Liver (tissue), 9 donors: Measurements from ENCODE around the gene ZNF133. TPM values are rescaled to one million over a fixed set of nuclear protein-coding genes. Genes with fewer than 3 reads are reported as not detected.

Experiments used
- DNase-seq: peaks from one replicate; pipeline ENCODE4 v3.0.0-alpha.2; 2017; ENCODE audit warnings: low spot score
- H3K27ac ChIP-seq, 2 donors: one replicate each; pipeline ENCODE4 v1.7.0; 2013; ENCODE audit warnings: inconsistent platforms in 2 of 2, low read length in 2 of 2, control low read depth in 1 of 2, low read depth in 1 of 2, mild to moderate bottlenecking in 1 of 2
- H3K27me3 ChIP-seq, 4 donors: one replicate each; pipeline versions ENCODE4 v1.6.1 to v1.7.0; 2013; ENCODE audit warnings: low read length in 3 of 4, inconsistent platforms in 1 of 4, mild to moderate bottlenecking in 1 of 4, moderate library complexity in 1 of 4; ENCODE audit not compliant: control insufficient read depth in 4 of 4, insufficient read depth in 4 of 4
- H3K36me3 ChIP-seq, 4 donors: one replicate each; pipeline versions ENCODE4 v1.6.1 to v1.7.0; 2013; ENCODE audit warnings: low read length in 3 of 4, mild to moderate bottlenecking in 3 of 4, low read depth in 1 of 4, moderate library complexity in 1 of 4; ENCODE audit not compliant: control insufficient read depth in 4 of 4, insufficient read depth in 3 of 4
- H3K4me1 ChIP-seq, 4 donors: one replicate each; pipeline versions ENCODE4 v1.6.1 to v1.7.0; 2013; ENCODE audit warnings: low read length in 3 of 4, mild to moderate bottlenecking in 3 of 4, moderate library complexity in 1 of 4; ENCODE audit not compliant: control insufficient read depth in 4 of 4, insufficient read depth in 4 of 4
- H3K4me3 ChIP-seq, 3 donors: one replicate each; pipeline versions ENCODE4 v1.6.1 to v1.7.0; 2013; ENCODE audit warnings: low read length in 3 of 3, control low read depth in 1 of 3, low read depth in 1 of 3, mild to moderate bottlenecking in 1 of 3
- H3K9ac ChIP-seq, 2 donors: one replicate each; pipeline ENCODE4 v1.7.0; 2013; ENCODE audit warnings: low read length in 2 of 2, mild to moderate bottlenecking in 2 of 2, moderate library complexity in 2 of 2, control low read depth in 1 of 2, low read depth in 1 of 2
- H3K9me3 ChIP-seq, 4 donors: one replicate each; pipeline versions ENCODE4 v1.6.1 to v1.7.0; 2013; ENCODE audit warnings: low read length in 3 of 4; ENCODE audit not compliant: control insufficient read depth in 4 of 4
- EGR1 ChIP-seq, 2 donors: IDR thresholded peaks; 2 replicates each; pipeline ENCODE4 v1.6.1; 2016 to 2018; ENCODE audit warnings: antibody characterized with exemption in 2 of 2, low read depth in 2 of 2
- FOXA1 ChIP-seq: IDR thresholded peaks from 2 replicates; pipeline ENCODE4 v1.6.1; 2016; ENCODE audit warnings: antibody characterized with exemption
- FOXA2 ChIP-seq: IDR thresholded peaks from 2 replicates; pipeline ENCODE4 v1.6.1; 2016; ENCODE audit warnings: antibody characterized with exemption
- GABPA ChIP-seq, 2 donors: IDR thresholded peaks in 1 of 2; conservative IDR thresholded peaks in 1 of 2; 2 replicates each; pipeline ENCODE4 v1.6.1; 2016; ENCODE audit warnings: antibody characterized with exemption in 2 of 2, mild to moderate bottlenecking in 1 of 2, moderate library complexity in 1 of 2
- HNF4A ChIP-seq, 2 donors: conservative IDR thresholded peaks; 2 replicates each; pipeline ENCODE4 v1.6.1; 2016; ENCODE audit warnings: antibody characterized with exemption in 2 of 2, mild to moderate bottlenecking in 2 of 2
- HNF4G ChIP-seq: IDR thresholded peaks from 2 replicates; pipeline ENCODE4 v1.6.1; 2016; ENCODE audit warnings: antibody characterized with exemption
- JUND ChIP-seq, 2 donors: IDR thresholded peaks; 2 replicates each; pipeline ENCODE4 v1.6.1; 2016; ENCODE audit warnings: antibody characterized with exemption in 2 of 2
- NR2F2 ChIP-seq: IDR thresholded peaks from 2 replicates; pipeline ENCODE4 v1.6.1; 2016; ENCODE audit warnings: antibody characterized with exemption
- RAD21 ChIP-seq, 2 donors: IDR thresholded peaks; 2 replicates each; pipeline ENCODE4 v1.6.1; 2016; ENCODE audit warnings: antibody characterized with exemption in 2 of 2, mild to moderate bottlenecking in 2 of 2
- RXRA ChIP-seq, 2 donors: IDR thresholded peaks; 2 replicates each; pipeline ENCODE4 v1.6.1; 2017 to 2018; ENCODE audit warnings: antibody characterized with exemption in 2 of 2, mild to moderate bottlenecking in 1 of 2
- SP1 ChIP-seq: IDR thresholded peaks from 2 replicates; pipeline ENCODE4 v1.6.1; 2018; ENCODE audit warnings: antibody characterized with exemption, mild to moderate bottlenecking
- TAF1 ChIP-seq: conservative IDR thresholded peaks from 2 replicates; pipeline ENCODE4 v1.6.1; 2016; ENCODE audit warnings: antibody characterized with exemption, mild to moderate bottlenecking
- YY1 ChIP-seq: IDR thresholded peaks from 2 replicates; pipeline ENCODE4 v1.6.1; 2016; ENCODE audit warnings: antibody characterized with exemption, mild to moderate bottlenecking
- WGBS: extraction: QIAGEN DNeasy Blood & Tissue Kit; methylation state at CpG from one replicate; pipeline ENCODE4 v1.1.7; 2013; 5-methylcytosine and 5-hydroxymethylcytosine counted together
- polyA plus RNA-seq, 2 donors: library from polyadenylated mRNA; stranded (reverse) in 1 of 2; unstranded in 1 of 2; fragments of 200-250 nt in 1 of 2; fragments of >200 nt in 1 of 2; fragmentation: Nextera tagmentation in 1 of 2; extraction: Ambion mirVana in 1 of 2; gene quantifications; one replicate each; pipeline versions ENCODE4 v1.2.1 to v1.2.3, GENCODE V29; 2013 to 2015
- total RNA-seq, 2 donors: library from RNA; depleted of rRNA; stranded (reverse); fragments of >200 nt; gene quantifications; one replicate each; pipeline ENCODE4 v1.2.3, GENCODE V29; 2014
- TF ChIP-seq, protein P1 (sequence below): IDR thresholded peaks from 2 replicates; pipeline ENCODE4 v1.6.1; 2016; ENCODE audit warnings: antibody characterized with exemption
- TF ChIP-seq, protein P2 (sequence below): IDR thresholded peaks from 2 replicates; pipeline ENCODE4 v1.6.1; 2016; ENCODE audit warnings: antibody characterized with exemption
- TF ChIP-seq, protein P3 (sequence below): fragments of 150-350 bp; IDR thresholded peaks from 2 replicates; pipeline ENCODE4 v1.5.1; 2017; ENCODE audit warnings: improper control_type of control experiment, low read depth, low read length; ENCODE audit not compliant: missing input control
- TF ChIP-seq, protein P4 (sequence below): IDR thresholded peaks from 2 replicates; pipeline ENCODE4 v1.6.1; 2016; ENCODE audit warnings: antibody characterized with exemption
- TF ChIP-seq, protein P5 (sequence below): IDR thresholded peaks from 2 replicates; pipeline ENCODE4 v1.6.1; 2016; ENCODE audit warnings: antibody characterized with exemption, mild to moderate bottlenecking
- donor health status: healthy.
- donor health status: healthy.
- donor health status: healthy.
- donor health status: healthy.
- donor health status: healthy.

The ZNF133 gene
- total and polyA plus RNA-seq, 4 donors = 3.4 to 9.5 (median 6.0) TPM

DNA sequence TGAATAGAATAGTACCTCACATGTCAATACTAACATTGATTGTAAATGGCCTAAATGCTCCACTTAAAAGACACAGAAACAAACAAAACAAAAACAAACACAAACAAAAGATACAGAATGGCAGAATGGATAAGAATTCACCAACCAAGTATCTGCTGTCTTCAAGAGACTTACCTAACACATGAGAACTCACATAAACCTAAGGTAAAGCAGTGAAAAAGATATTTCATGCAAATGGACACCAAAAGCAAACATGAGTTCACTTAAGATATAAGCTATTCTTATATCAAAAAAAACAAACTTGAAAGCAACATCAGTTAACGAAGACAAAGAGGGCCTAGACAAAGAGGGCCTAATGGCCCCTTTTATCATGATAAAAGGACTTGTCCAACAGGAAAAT lies 47.3 kb upstream of the ZNF133 start:
- 78% methylated on average over 1 of the region's 1 CpG for WGBS
- TF ChIP-seq, protein P1, sequence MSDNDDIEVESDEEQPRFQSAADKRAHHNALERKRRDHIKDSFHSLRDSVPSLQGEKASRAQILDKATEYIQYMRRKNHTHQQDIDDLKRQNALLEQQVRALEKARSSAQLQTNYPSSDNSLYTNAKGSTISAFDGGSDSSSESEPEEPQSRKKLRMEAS = no peak
- TF ChIP-seq YY1 (no peak), EGR1 (IDR thresholded peaks at IDR 0.05; ENCODE audit: low read depth in 2 of 2) (no peak), SP1 (no peak), HNF4G (no peak), RXRA (IDR thresholded peaks at IDR 0.05) (no peak), RAD21 (IDR thresholded peaks at IDR 0.05) (no peak), JUND (IDR thresholded peaks at IDR 0.05) (no peak), TAF1 (no peak), HNF4A (conservative IDR thresholded peaks at IDR 0.05) (no peak), GABPA (IDR thresholded peaks at IDR 0.05 in 1 of 2, conservative IDR thresholded peaks at IDR 0.05 in 1 of 2) (no peak), FOXA1 (no peak), FOXA2 (no peak), NR2F2 (no peak)
- TF ChIP-seq, protein P2, sequence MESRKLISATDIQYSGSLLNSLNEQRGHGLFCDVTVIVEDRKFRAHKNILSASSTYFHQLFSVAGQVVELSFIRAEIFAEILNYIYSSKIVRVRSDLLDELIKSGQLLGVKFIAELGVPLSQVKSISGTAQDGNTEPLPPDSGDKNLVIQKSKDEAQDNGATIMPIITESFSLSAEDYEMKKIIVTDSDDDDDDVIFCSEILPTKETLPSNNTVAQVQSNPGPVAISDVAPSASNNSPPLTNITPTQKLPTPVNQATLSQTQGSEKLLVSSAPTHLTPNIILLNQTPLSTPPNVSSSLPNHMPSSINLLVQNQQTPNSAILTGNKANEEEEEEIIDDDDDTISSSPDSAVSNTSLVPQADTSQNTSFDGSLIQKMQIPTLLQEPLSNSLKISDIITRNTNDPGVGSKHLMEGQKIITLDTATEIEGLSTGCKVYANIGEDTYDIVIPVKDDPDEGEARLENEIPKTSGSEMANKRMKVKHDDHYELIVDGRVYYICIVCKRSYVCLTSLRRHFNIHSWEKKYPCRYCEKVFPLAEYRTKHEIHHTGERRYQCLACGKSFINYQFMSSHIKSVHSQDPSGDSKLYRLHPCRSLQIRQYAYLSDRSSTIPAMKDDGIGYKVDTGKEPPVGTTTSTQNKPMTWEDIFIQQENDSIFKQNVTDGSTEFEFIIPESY = no peak
- TF ChIP-seq, protein P3, sequence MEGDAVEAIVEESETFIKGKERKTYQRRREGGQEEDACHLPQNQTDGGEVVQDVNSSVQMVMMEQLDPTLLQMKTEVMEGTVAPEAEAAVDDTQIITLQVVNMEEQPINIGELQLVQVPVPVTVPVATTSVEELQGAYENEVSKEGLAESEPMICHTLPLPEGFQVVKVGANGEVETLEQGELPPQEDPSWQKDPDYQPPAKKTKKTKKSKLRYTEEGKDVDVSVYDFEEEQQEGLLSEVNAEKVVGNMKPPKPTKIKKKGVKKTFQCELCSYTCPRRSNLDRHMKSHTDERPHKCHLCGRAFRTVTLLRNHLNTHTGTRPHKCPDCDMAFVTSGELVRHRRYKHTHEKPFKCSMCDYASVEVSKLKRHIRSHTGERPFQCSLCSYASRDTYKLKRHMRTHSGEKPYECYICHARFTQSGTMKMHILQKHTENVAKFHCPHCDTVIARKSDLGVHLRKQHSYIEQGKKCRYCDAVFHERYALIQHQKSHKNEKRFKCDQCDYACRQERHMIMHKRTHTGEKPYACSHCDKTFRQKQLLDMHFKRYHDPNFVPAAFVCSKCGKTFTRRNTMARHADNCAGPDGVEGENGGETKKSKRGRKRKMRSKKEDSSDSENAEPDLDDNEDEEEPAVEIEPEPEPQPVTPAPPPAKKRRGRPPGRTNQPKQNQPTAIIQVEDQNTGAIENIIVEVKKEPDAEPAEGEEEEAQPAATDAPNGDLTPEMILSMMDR = no peak
- TF ChIP-seq, protein P4, sequence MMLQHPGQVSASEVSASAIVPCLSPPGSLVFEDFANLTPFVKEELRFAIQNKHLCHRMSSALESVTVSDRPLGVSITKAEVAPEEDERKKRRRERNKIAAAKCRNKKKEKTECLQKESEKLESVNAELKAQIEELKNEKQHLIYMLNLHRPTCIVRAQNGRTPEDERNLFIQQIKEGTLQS = no peak
- TF ChIP-seq, protein P5, sequence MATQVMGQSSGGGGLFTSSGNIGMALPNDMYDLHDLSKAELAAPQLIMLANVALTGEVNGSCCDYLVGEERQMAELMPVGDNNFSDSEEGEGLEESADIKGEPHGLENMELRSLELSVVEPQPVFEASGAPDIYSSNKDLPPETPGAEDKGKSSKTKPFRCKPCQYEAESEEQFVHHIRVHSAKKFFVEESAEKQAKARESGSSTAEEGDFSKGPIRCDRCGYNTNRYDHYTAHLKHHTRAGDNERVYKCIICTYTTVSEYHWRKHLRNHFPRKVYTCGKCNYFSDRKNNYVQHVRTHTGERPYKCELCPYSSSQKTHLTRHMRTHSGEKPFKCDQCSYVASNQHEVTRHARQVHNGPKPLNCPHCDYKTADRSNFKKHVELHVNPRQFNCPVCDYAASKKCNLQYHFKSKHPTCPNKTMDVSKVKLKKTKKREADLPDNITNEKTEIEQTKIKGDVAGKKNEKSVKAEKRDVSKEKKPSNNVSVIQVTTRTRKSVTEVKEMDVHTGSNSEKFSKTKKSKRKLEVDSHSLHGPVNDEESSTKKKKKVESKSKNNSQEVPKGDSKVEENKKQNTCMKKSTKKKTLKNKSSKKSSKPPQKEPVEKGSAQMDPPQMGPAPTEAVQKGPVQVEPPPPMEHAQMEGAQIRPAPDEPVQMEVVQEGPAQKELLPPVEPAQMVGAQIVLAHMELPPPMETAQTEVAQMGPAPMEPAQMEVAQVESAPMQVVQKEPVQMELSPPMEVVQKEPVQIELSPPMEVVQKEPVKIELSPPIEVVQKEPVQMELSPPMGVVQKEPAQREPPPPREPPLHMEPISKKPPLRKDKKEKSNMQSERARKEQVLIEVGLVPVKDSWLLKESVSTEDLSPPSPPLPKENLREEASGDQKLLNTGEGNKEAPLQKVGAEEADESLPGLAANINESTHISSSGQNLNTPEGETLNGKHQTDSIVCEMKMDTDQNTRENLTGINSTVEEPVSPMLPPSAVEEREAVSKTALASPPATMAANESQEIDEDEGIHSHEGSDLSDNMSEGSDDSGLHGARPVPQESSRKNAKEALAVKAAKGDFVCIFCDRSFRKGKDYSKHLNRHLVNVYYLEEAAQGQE = no peak
- Histone ChIP-seq H3K36me3 (no peaks in the 10 kb centered on the region), H3K4me3 (no peak overlapping the region), H3K27ac (no peak overlapping the region), H3K27me3 (peaks cover 0 to 2% (median 0%) of the 10 kb centered on the region in 4 donors), H3K9ac (no peak overlapping the region), H3K4me1 (no peaks in the 10 kb centered on the region), H3K9me3 (peaks cover 0 to 3% (median 0%) of the 10 kb centered on the region in 4 donors)
- no peak for DNase-seq
